GM12891 (cell line): Measurements from ENCODE around the gene VPS13C.
"Not testable (repeated sequence)": the region's sequence is repeated elsewhere in the genome, so short reads cannot be mapped to it uniquely, and the experiment has no call there.

Source experiments
- DNase-seq: peaks from one replicate; pipeline ENCODE4 v3.0.0; 2011; ENCODE audit warnings: low spot score; ENCODE audit not compliant: insufficient read length
- FAIRE-seq: peaks from 2 replicates; lab custom pipeline; 2011; peaks lifted over from hg19 to GRCh38; lab: Jason Lieb, UNC
- PAX5 ChIP-seq: IDR thresholded peaks from 2 replicates; pipeline ENCODE4 v1.6.1; 2011; ENCODE audit warnings: low read length, moderate library complexity, mild to moderate bottlenecking; ENCODE audit not compliant: insufficient read depth, severe bottlenecking
- POLR2A ChIP-seq: IDR thresholded peaks from 2 replicates; pipeline ENCODE4 v1.6.1; 2011; ENCODE audit warnings: low read depth, low read length, control low read depth
- POLR2AphosphoS5 ChIP-seq: IDR thresholded peaks from 2 replicates; pipeline ENCODE4 v1.6.1; 2011; ENCODE audit warnings: low read depth, low read length, control low read depth
- POU2F2 ChIP-seq: IDR thresholded peaks from 2 replicates; pipeline ENCODE4 v1.6.1; 2011; ENCODE audit warnings: low read depth, mild to moderate bottlenecking, control low read depth, low read length, moderate library complexity
- SPI1 ChIP-seq: IDR thresholded peaks from 2 replicates; pipeline ENCODE4 v1.6.1; 2011; ENCODE audit warnings: low read depth, low read length, control low read depth
- TAF1 ChIP-seq: IDR thresholded peaks from 2 replicates; pipeline ENCODE4 v1.6.1; 2011; ENCODE audit warnings: low read depth, low read length, control low read depth

VPS13C gene

GRCh38 chr15:62047282-62047827 is 12.9 kb downstream of the VPS13C start:
- DNase-seq, result no peak
- TF ChIP-seq POU2F2, result no peak
- TF ChIP-seq SPI1, result no peak
- no peak for TF ChIP-seq TAF1
- TF ChIP-seq POLR2A, result no peak
- no peak for TF ChIP-seq POLR2AphosphoS5
- no peak for TF ChIP-seq PAX5
- peak; percentile 26 for FAIRE-seq

DNA sequence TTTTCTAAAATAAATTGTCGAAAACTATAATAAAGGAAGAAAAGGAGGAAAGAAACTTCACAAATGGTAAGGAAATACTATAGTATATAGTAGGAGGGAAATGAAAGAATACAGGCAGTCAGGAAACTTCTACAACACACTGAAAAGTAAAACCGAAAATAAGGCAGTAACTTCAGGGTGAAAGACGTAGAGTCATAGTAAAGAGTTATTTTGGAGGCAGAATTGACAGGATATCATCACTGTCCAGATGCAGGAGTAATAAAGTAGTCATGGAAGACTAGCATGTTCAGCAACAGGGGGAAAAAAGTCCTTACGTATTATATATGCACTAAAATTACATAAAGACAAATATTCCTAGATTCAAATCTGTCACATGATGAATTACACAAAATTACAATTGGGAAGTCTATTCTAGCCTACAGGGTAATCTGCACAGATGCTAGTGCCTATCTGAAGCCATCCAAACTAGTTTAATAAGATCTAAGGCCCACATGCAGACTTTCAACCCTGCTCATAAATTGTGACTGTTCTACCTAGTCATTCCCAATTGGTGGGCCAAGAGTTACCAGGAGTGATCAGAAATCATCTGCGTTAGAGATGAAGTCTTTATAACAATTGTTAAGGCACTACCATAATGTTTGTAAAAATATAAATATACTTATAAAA is 14.0 kb downstream of the VPS13C start:
- DNase-seq, result no peak
- FAIRE-seq, result peak; percentile 73
- TF ChIP-seq POLR2A (no peak), PAX5 (no peak), POLR2AphosphoS5 (no peak), POU2F2 (no peak), SPI1 (no peak), TAF1 (no peak)

DNA sequence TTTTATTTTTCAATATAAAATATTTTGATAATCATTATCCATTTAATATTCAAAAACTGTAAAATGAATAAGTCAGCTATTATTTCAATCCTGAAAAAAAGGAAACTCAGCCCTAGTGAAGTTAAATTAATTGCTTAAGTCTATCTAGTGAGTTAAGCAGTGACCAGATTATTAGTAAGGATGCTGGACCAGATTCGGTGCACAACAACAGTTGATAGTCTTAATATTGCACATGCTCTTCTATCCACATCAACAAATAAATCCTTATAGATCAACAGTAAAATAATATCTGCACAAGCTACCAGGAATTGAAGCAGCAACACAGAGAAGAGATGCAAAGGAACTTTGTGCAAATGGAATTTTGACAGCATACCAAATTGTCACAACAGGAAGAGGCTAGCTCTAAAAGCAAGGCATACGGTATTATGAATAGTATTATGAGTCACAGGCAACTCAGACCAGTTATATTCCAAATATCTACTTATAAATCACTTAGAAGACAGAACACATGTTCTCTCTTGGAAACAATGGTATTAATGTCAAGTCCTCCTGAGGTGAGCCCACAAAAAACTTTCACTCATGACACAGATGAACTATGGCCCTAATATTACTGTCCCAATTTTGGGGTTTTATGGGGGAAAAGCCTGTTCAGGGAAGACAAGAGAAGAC is 24.9 kb downstream of the VPS13C start:
- TF ChIP-seq POLR2A, result no peak
- no peak for TF ChIP-seq PAX5
- TF ChIP-seq TAF1, result no peak
- TF ChIP-seq SPI1, result no peak
- no peak for TF ChIP-seq POLR2AphosphoS5
- TF ChIP-seq POU2F2, result no peak
- DNase-seq (no peak), FAIRE-seq (peak; percentile 41)

DNA sequence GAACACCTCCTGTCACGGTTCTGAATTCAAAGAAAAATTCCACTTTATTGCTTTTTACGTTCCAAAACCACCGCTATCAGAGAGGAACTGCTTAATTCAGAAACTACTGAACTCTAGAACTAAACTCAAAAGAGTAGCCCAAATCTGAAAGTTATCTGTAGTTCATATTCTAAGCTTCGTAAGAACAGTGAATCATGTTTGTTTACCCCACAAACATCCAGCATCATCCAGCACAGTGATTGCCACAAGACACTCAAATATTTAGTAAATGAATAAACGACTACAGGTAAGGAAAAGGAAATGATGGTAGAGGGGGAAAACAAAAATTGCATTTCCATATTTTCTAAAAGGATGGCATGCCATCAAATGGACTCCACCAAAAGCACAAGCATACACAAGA is 32.3 kb downstream of the VPS13C start:
- FAIRE-seq, result no peak
- TF ChIP-seq PAX5, result no peak
- no peak for TF ChIP-seq POLR2AphosphoS5
- no peak for TF ChIP-seq POLR2A
- no peak for TF ChIP-seq TAF1
- no peak for TF ChIP-seq POU2F2
- no peak; the same call in 1 of the 2 replicates for TF ChIP-seq SPI1
- no peak for DNase-seq

GRCh38 chr15:62027263-62027565 is 33.0 kb downstream of the VPS13C start:
- TF ChIP-seq POLR2A (no peak), SPI1 (no peak), POU2F2 (no peak), POLR2AphosphoS5 (no peak), TAF1 (no peak), PAX5 (no peak)
- DNase-seq (no peak), FAIRE-seq (peak; percentile 72)

GRCh38 chr15:62026487-62027262 is 33.6 kb downstream of the VPS13C start:
- FAIRE-seq (no peak), DNase-seq (no peak)
- TF ChIP-seq SPI1 (peak; percentile 83), POLR2A (no peak)

DNA sequence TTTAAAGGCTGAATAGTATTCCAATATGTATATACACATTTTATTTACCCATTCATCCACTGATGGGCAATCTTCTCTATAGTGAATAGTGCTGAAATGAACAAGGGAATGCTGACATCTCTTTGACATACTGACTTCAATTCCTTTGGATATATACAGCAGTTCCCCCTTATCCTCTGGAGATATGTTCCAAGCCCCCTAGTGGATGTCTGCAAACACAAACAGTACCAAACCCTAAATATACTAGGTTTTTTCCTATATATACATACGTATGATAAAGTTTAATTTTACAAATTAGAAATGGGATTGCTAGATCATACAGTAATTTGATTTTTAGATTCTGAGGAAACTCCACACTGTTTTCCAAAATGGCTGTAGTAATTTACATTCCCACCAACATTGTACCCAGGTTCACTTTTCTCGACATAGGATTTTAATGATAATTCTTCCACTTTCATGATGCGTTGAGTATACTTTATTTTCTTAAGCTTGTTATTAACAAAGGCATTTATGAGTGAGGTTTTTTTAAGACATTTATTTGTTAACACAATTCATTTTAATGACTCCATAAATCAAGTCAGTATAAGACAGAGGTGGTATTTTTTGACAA is 38.2 kb downstream of the VPS13C start:
- no peak for TF ChIP-seq POLR2AphosphoS5
- DNase-seq (no peak), FAIRE-seq (no peak)

DNA sequence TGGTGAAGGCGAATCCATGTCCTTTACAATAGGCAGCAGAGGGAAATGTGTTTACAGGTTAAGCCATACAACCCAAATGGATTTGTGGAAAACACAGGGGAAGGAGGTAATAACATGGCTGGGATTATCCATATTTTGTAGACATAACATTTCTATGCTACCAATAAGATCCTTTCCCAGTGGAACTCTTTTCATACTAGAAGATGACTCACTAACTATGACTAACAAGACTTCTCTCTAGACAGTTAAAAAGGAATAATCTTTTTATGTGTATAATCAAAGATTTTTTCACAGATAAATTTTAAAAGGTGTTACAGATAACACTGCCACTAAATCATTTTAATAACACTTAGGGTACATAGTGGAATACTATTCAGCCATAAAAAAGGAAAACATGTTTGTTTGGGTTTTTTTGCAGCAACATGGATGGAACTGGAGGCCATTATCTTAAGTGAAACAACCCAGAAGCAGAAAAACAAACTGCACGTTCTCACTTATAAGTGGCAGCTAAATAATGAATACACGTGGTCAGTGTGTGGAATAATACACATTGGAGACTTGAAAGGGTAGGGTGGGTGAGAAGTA is 39.6 kb downstream of the VPS13C start:
- TF ChIP-seq POLR2A (no peak), SPI1 (no peak), POLR2AphosphoS5 (no peak), TAF1 (no peak), POU2F2 (no peak), PAX5 (no peak)
- FAIRE-seq (no peak), DNase-seq (no peak)

DNA sequence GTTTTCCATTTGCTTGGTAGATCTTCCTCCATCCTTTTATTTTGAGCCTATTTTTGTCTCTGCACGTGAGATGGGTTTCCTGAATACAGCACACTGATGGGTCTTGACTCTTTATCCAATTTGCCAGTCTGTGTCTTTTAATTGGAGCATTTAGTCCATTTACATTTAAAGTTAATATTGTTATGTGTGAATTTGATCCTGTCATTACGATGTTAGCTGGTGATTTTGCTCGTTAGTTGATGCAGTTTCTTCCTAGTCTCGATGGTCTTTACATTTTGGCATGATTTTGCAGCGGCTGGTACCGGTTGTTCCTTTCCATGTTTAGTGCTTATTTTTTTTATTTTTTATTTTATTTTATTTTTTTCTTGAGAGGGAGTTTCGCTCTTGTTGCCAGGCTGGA is 54.9 kb downstream of the VPS13C start:
- FAIRE-seq, result not testable (repeated sequence)

DNA sequence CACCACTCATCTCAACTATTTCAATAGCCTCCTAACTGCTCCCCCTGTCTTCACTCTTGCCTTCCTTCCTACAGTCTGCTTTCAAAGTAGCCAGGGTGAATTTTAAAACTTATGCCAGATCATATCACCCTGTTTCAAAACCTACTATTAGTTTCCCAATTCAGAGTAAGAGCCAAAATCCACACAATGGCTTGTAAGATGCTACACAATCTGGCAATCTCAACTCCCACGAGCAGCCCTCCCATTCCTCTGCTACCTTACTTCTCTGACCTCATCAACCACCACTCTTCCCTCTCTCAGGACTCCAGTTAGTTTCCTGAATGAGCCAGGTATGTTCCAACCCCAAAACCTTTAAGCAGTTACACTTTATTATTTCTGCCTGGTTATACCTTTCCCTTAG is 62.5 kb downstream of the VPS13C start:
- FAIRE-seq, result no peak
- TF ChIP-seq TAF1, result no peak
- no peak for TF ChIP-seq POLR2AphosphoS5
- TF ChIP-seq POLR2A, result no peak
- no peak for TF ChIP-seq POU2F2
- no peak for TF ChIP-seq SPI1
- no peak for TF ChIP-seq PAX5
- no peak for DNase-seq

More for the DNA sequence above, 54.9 kb downstream of the VPS13C start:
- DNase-seq, result not testable (repeated sequence)
